GM18511 (cell line): Measurements from ENCODE around the gene ADA.

ENCODE experiments used
- ATAC-seq: cut with Tn5 transposase; IDR thresholded peaks from one replicate; pipeline ENCODE4 v1.9.1; 2021; ENCODE audit warnings: mild to moderate bottlenecking, moderate library complexity; ENCODE audit not compliant: unreplicated experiment

The ADA gene

DNA sequence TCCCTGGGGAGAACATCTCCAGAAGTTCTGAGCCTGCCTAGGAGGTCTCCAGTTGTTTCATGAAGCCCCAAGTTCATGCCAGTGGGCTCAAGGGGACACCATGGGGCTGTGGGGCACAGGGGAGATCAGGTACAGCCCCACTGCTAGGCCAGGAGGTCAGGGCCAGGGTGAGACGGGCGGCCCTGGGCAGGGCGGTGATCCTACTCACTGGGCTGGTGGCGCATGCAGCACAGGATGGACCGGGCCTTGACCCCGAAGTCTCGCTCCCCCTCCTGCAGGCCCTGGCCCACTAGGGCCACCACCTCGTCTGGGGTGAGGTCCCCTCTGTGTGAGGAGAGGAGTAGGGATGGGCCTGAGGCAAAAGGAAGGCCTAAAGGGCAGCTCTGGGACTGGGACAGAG lies 26.1 kb downstream of the ADA start:
- ATAC-seq: no peak

DNA sequence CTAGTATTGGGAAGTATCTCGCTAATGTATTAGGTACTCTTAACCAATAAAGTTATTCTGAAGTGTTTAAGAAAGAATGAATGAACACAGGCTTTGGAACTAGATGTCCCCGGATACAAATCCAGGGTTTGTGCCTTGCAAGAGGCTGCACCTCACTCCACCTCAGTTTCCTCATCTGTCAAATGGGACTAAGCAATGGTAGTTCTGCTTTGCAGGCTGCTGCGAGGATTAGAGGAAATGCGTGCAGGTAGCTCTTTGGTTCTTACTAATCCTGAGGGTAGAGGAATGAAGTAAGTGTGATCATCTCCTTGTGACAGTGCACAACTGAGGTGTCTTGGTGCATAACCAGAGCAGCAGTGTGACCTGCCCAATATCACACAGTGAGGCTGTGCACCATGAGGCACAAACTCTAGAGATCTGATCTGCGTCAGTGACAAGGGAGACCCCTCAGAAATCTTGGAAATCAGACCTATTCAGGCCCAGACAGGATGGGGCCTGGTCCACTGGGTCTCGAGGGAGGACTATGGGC lies 26.7 kb downstream of the ADA start:
- ATAC-seq: no peak

GRCh38 chr20:44624152-44624551 lies 27.3 kb downstream of the ADA start:
- no peak for ATAC-seq

GRCh38 chr20:44622501-44623270 lies 28.8 kb downstream of the ADA start:
- ATAC-seq: no peak

- no peak for ATAC-seq
Measured at GRCh38 chr20:44621939-44622338, 29.6 kb downstream of the ADA start.

DNA sequence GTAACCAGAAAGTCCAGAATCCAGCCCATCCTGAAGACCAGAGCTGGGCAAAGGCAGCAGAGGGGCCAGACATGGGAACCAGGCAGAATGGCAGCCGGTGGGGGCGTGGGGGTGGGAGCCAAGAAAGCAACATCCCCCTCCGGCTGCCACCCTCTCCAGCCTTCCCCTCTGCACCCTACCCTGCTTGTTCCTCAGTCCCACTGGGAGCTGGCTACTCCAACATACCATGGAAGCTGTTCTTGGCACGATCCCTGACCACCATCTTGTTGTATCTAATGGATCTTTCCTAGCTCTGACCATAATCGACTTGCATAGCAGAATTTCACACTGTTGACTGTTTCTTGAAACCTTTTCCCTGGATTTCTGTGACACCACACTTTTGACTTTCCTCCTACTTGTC lies 30.2 kb downstream of the ADA start:
- ATAC-seq: no peak

- ATAC-seq: no peak
Measured at GRCh38 chr20:44620030-44620429, 31.5 kb downstream of the ADA start.

- no peak for ATAC-seq
Measured at GRCh38 chr20:44619294-44619693, 32.2 kb downstream of the ADA start.

DNA sequence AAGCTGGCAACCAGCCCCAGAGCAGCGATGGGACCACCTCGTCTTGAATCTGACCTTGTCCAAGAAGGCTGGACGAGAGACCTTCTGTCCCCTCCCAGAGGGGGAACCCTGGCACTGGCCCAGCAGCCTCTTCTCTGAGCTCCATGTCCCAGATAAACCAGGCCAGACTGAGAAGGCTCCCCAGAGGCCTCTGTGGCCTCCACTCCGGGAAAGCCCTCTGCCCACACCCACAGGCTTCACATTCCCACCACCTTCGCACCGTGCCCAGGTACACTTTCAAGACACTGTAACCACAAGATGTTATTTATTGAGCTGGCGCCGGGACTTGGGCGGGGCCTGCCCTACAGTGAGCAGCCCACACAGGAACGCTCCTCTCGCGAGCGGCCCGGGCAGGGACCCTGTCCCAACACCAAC lies 33.2 kb downstream of the ADA start:
- no peak for ATAC-seq

DNA sequence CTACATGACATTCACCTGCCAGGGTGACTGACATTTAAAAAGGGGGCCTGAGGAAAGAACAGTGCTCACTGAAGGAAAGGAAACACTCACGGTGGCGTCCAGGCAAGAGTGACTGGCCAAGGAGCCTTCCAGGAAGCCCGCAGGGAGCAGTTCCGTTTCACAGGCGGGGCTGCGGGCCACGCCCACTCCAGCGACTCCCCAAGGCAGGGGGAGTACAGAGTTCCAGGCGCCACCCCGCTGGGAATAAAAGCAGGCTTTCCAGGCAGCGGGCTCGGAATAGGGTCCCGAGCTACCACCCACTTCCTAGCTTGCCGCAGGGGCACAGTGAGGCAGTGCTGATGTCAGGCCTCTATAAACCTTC lies 34.9 kb downstream of the ADA start:
- no peak for ATAC-seq

DNA sequence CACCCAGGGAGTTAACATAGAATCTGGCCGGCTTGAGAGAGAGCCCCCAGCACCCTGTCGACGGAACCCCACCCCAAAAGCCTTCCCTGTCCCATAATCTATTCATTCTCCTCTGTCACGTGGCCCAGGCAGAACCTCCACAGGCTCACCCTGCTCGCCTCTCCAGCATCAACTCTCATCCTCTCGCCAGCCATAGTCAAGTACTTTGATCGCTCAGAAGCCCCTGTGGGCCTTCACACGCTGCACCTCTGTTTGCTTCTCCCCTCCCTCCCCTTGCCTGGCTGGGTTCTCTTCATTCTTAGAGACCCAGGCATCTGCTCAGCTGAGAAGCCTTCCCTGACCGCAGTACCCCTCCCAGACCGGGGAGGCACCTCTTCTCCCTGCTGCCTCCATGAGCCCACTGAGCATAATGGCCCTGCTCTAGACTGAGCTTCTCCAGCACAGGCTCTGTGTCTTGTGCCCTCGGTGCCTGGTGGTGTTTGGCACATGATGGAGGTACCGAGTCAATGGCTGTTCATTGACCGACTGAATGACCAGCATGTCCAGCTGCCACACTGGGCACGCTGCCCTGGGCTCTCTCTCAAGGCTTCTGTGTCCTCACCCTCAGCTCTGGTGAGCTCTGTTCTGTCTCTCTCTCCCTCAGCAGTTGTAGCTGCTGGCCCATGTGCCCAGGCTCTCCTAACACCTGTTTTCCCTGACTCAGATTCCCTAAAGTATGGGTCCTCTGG lies 35.5 kb downstream of the ADA start:
- ATAC-seq: no peak

DNA sequence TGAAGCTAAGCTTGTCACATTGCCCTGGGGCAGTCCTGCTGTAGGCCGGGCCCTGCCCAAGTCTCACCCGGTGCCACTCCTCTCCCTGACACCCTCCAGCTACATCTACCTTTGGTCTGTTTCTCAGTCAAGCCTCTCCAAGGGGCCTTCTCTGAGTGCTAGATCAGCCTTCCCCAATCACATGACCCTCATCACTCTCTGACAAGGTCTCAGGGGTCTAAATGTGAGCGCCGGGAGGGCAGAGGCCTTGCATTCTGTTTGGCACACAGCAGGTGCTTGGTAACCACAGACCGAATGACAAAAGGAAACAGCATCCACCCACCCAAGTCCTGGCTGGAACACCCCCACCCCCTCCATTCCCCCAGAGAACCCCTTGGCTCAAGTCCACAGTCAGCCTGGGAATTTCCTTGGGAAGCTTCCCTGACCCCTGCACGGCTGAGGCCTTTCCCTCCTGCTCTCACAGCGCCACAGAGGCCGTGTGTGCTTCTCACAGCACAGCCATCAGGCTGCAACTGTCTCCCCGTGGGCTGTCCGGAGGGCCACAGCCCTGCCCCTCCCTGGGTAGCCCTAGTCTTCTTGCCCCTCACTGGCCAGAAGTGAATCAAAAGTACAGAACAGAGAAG lies 36.2 kb downstream of the ADA start:
- no peak for ATAC-seq

GRCh38 chr20:44614525-44614924 lies 37.0 kb downstream of the ADA start:
- ATAC-seq: no peak

DNA sequence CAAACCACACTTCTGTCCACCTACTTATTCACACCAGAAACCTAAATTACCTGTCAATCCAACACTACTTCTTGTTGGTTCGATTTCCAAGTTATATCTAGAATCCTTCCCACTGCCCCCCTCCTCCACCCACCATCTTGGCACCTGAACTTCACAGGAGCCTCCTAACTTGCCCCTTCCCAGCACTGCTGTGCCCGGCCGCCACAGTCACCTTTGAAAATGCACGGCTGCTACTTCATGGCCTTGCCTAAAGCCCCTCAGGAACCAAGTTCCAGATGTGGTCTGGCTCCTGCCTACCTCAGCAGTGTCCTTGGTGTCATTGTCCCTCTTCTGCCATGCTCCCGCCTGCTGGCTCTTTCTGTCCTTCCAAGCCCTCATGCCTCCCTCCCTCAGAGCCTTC lies 37.9 kb downstream of the ADA start:
- no peak for ATAC-seq

- peak; percentile 18 for ATAC-seq
Measured at GRCh38 chr20:44610313-44610962, 41.1 kb downstream of the ADA start.

GRCh38 chr20:44609516-44610312 lies 41.8 kb downstream of the ADA start:
- ATAC-seq: peak; percentile 72

- ATAC-seq: no peak
Measured at GRCh38 chr20:44609006-44609515, 42.4 kb downstream of the ADA start.

DNA sequence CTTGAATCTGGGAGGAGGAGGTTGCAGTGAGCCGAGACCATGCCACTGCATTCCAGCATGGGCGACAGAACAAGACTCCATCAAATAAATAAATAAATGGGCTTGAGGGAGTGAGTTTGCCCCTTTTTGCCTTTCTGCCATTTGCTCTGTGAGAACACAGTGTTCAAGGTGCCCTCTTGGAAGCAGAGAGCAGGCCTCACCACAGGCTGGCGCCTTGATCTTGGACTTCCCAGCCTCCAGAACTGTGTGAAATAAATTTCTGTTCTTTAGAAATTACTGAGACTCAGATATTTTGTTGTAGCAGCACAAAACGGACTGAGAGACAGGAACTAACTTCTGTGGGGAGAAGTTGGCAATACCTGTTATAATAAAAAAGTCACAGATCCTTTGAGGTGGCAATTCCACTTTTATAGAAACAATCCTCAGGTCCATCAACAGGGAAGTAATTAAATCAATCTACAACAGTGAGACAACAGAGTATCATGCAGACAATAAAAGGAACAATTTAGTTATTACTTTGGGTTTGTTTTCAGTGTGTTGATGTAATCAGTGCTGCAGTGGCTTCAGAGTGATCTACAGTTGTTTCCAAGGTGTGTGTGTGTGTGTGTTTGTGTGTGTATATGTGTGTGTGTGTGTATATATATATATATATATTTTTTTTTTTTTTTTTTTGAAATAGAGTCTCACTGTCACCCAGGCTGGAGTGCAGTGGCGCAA lies 44.6 kb downstream of the ADA start:
- ATAC-seq: no peak

DNA sequence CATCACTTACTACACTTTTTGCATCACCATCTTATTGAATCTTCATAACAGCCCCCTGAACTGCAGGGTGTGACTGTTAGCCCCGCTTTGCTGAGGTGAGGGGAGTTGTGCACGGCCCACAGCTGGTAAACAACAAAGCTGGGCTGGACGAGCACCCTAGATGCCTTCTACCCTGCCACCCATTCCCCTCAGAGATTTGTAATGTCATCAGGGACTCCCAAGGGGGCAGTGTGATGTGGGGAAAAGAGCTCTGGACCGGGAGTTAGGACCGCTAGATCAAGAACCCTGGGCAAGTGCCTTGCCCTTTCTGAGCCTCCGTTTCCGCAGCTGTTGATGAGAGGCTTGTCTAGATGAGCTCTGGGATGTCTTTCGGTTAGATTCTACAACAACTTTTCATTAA lies 48.2 kb downstream of the ADA start:
- no peak for ATAC-seq

- ATAC-seq: no peak
Measured at GRCh38 chr20:44601801-44602204, 49.7 kb downstream of the ADA start.
